Left renal pelvis (tissue), 4 donors: ENCODE results near the gene EFS. TPM values are rescaled to one million over a fixed set of nuclear protein-coding genes. Genes with fewer than 3 reads are reported as not detected.

Experiments used
- DNase-seq, 4 donors: peaks; one replicate each; pipeline ENCODE4 v3.0.0-alpha.2; 2013; ENCODE audit warnings: low read depth in 4 of 4, low spot score in 3 of 4
- polyA plus RNA-seq, 4 donors: library from polyadenylated mRNA; unstranded; fragments of 120-200 nt; gene quantifications; one replicate each; pipeline ENCODE4 v1.2.1, GENCODE V29; 2013; ENCODE audit not compliant: insufficient read length in 4 of 4

The EFS gene
- polyA plus RNA-seq, 4 donors: 35.4 to 66.8 (median 46.1) TPM

DNA sequence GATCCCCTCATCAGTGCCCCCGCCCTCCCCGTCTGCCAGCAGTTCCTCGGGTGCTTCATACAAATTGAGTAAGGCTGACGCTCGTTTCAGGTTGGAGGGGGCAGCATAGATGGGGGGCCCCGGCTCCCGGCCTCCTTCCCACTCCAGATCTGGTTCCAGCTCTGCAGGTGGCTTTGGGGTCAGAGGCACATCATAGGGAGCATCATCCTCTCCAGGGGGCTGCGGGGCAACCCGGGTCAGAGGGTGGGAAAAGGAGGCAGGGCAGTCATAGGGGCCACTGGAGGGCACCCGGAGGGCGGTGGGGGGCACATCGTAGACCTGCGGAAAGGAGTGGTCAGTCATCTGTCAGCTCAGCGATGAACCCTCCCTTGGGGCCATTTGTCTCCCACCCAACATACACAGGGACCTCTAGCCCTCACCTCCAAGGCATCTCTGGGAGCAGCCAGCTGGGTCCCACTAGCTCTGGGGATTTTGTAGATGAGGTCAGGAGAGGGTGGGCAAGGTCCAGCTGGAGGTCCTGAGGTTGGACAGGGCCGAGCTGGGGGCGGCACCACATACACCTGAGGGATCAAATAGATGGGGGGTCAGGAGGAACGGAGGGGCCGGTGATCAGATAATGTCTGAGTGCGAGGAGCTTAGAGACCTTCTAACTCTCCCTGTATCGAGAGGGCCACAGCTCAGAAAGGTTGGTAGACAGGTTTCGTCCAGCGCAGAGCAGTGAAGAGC, 5.1 kb downstream of the EFS start:
- no peak for DNase-seq

DNA sequence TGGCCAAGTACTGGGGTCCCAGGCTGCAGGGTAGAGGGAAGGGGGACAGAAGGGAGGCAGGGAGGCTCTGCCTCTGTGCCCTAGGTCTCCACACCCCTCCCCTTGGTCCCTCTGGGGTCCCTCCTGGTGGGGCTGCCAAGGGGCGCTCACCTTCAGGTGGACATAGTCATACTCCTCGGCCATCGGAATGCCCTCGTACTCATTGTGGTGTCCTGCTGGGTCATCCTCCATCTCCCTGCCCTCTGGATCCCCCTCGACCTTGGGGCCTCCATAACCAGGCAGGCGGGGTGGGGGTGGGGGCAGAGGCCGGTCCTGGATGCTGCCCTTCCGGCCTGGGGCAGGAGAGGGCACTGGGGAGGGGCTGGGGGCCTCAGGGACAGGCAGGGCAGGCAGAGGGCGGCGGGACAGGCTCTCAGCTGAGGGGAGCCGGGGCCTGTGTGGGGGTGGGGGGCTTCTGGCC, 5.8 kb downstream of the EFS start:
- no peak for DNase-seq

DNA sequence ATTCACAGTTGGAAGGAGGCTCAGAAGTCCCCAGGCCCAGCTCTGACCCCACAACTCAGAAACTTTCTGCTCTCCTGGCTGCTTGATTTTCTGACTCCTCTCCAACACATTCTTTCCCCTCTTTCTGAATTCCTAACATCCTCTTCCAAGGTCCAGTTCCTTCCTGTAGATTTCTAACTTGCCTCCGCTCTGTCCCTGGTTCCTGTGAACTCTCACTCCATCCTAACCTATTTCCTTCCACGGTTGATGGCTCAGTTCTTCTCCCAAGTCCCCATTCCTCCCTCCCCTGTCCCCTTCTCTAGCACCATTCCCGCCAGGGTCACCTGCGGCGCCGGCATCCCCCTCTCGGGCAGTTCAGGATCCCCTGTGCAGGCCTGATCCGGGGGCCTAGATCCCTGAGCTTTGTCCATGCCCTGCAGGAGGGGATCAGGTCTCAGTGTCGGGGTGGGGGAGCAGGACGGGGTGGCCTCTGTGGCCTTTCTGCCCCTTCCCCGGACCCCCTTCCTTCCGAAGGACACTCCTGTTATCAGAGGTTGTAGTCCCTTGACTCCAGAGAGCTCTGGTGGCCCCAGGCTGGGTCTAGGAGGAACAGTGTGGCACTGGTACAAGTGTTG, 6.3 kb downstream of the EFS start:
- no peak for DNase-seq

DNA sequence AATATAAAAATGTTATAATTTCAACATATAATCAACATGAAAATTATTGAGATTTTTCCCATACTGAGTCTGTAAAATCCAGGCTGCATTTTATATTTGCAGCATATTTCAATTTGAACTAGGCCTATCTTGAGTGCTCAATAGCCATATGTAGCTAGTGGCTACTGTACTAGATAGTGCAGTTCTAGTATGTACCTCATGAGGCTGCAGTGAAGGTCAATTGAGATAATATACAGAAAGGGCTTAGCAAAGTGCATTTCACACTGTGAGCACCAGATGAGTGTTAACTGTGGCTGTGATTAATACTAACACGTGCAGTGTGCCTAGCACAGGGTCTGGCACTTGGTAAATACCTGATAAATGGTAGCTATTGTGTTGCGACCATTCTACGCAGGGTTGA, 6.9 kb downstream of the EFS start:
- no peak for DNase-seq

DNA sequence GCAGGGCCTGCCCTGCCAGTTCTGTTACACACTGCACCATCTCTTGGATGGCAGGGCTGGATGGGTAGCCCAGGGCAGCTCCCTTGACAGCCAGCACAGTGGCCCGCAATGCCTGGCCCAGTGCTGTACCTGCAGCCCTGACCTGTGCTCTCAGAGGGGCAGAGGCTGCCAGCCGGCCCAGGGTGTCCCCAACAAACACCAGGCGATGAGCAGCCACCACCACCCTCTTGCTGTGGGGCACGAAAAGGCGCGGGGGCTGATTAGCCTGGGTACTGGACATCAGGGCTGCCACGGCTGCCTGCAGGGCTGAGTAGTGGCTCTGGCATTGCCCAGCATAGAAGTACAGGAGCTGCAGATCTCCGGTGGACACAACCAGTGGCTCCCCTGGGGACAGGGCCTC, 7.7 kb downstream of the EFS start:
- DNase-seq: no peak

DNA sequence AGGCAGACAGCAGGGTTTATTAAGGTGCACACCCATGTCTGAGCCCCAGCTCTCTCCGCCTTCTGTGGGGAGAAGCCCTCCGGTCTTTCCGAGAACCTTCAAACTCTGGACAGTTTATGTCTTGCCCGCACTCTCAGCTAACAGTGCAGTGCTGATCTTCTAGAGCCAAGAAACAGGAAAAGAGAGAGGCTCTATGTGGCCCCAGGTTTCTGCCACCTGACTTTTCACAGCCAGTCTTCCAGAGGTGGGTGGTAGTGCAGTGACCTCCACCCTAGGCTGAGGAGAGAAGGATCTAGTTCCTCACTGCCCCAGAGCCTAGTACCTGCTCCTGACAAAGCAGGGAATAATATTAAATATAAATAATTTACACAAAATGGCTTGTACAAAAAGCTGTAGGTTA, 8.3 kb downstream of the EFS start:
- no peak for DNase-seq

DNA sequence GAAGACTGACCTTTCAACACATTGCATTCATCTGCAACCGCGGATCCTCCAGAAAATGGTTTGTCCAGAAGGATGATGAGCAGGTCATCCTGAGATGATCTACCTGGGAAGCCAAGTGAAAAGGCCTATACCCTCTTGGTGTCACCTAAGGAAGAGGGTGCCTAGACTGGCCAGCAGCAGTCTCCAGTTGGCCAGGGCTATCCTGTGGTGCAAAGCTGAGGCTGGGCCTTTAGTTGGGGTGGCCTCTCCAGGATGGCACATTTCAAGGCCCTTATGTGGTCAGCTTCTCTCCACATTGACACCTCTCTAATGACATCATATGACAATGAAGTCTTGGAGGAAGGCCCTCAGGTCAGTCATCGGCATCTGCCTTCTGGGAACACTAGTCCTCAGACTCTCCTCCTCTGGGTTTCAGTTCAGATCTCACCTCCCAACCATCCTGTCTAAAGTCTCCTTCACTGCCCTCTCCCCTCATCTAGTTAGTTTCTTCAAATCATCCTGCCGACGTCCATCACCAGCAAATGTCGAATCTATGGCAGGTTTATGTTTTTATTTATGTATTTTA, 9.0 kb downstream of the EFS start:
- DNase-seq: no peak

DNA sequence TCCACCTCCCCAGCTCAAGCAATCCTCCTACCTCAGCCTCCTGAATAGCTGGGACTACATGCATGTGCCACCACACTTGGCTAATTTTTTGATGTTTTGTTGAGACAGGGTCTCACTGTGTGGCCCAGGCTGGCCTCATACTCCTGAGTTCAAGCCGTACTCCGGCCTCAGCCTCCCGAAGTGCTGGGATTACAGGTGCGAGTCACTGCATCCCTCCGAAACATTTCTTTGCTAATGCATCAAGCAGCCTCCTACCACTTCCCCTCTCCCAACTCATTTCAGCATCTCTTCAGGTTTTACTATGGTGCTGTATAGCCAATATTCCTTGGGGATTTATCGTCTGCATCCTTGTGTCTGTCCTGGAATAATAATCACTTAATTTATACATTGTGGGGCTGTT, 10.0 kb downstream of the EFS start:
- no peak for DNase-seq

DNA sequence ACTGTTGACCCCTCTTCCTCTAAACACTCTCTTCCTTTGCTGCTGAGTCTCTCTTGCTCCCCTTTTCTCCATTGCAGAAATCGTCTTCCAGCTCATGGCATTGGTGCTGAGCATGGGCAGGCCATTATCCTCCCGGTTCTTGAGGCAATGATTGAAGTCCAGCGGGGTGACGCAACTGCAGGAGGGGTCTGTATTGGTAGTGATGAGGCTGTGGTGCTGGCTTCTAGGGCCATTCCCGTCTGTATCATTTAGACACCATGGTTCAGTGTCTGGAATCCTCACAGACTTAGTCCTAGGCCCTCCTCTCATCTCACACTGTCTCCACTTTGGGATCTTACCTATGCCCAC, 11.6 kb downstream of the EFS start:
- DNase-seq: no peak

DNA sequence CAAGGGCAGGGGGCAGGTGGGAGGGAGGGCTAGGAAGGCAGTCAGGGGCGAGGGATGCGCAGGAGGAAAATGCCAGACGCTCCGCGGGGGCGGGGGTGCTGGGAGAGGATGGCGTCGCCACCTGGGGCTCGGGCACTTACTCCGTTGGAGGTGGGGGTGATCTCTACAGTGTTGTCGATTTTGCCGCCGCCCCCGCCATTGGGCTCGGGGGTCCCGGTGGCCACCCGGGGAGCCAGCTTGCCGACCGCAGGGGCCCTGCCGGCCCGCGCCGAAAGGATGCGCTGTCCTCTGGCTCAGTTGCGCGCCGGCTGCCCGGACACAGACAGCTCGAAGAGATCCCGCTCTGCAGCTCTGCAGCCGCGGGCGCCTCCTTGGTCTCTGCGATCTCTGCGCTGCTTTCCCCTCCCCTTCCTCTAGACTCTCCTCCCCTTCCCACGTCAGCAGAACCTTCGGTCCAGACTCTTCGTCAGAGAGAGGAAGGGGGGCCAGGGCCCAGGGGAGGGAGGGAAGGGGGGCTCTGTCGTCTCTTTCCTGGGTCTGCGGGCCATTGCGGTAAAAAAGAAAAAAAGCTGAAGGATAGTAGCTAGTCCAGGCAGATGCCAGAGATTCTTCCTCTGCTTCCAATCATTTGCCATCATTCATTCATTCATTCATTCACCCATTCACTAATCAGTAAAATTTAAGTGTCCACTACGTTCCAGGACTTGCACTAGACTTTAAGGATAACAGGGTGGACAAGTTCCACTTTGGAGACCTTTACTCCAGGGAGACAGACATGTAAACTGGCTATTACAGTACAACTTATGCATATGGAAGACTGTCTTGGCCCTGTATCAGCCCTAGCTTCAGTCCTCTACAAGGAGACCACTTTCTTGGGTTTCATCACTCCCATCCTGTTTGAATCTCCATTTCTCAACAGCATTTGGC, 12.2 kb downstream of the EFS start, which contains the start of gene SLC22A17:
TSS of gene SLC22A17 (minus strand) at position 382 of the 927 bp plus-strand sequence.
- DNase-seq: peak; percentile 74 to 82 (median 80)

DNA sequence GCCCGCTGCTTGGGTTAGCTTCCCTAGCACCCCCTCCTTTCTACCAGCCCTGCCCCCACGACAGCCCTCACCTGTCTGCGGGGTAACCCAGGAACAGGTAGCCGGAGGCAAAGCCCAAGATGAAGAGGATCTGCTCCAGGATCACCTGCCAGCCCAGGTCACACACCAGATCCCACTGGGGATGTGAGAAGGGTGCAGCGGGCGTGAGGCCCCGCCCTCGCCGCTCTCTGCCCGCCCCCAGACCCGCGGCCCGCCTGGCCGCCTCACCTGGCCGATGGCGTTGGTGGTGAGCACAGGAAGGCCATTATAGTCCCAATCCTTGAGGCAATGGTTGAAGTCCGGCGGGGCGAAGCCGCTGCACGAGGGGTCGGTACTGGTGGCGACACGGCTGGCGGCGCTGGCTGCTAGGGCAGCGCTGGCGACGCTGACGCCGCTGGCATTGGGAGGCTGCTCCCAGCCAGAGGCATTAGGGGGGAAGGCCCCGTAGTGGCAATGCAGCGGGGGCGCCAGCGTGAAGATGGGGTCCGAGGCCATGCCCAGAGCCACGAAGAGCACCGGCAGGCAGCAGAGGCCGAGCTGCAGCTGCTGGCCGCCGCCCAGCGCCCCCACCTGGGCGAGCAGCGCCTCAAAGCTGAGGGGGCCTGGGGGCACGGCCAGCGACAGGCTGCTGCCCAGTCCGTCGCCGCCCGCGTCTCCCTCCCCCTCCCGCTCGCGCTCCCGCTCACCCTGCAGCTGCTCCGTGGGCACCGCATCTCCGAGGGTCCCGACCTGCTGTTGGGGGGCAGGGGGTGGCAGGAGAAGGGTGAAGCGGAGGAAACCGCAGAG, 13.1 kb downstream of the EFS start:
- peak in 2 of 4 donors; percentile 8 to 18 for DNase-seq

DNA sequence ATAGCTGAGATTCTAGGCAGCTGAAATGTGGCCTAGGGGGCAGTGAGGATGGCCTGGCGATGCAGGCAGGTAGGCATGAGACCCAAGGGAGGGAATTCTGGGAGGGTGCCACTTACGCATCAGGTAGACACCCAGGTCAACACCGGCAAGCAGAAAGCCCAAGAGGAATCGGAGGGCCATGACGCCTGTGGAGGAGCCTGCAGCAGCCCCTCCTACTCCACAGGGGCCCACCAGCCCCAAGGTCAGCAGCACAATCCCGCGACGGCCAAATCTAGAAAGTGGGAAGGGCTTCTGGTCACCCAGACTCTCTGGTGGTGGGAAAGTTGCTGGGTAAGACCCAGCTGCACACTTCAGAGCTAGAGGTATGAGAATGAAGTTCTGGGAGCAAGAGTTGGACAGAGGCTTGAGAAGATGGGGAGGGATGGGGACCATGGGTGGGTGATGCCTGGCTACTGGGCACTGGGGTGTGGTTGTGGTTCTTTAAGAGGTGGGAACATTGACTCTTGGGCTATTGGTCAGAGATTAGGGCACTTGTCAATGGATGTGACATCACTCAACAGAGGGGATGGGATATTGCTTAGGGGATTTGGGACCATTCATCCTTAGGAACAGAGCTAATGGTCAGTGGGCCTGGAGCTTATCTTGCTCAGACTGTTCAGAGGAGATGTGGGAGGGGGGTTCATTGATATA, 15.7 kb downstream of the EFS start:
- DNase-seq: no peak

DNA sequence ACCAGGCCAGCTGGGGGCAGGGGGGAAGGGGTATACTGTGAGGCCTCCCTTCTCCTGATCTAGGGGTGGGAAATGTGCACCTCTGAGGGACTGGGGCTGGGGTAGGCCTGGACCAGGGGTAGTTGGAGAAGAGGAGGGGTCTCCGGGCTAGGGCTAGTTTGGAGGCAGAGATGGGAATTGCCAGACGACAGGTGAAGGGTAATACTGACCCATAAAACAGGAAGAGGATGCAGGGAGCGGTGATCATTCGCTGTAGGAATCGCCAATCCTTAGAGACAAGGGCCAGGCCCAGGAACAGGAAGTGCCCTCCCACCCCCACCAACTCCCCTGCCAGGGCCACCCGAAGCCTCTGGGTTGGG, 16.7 kb downstream of the EFS start:
- no peak for DNase-seq

DNA sequence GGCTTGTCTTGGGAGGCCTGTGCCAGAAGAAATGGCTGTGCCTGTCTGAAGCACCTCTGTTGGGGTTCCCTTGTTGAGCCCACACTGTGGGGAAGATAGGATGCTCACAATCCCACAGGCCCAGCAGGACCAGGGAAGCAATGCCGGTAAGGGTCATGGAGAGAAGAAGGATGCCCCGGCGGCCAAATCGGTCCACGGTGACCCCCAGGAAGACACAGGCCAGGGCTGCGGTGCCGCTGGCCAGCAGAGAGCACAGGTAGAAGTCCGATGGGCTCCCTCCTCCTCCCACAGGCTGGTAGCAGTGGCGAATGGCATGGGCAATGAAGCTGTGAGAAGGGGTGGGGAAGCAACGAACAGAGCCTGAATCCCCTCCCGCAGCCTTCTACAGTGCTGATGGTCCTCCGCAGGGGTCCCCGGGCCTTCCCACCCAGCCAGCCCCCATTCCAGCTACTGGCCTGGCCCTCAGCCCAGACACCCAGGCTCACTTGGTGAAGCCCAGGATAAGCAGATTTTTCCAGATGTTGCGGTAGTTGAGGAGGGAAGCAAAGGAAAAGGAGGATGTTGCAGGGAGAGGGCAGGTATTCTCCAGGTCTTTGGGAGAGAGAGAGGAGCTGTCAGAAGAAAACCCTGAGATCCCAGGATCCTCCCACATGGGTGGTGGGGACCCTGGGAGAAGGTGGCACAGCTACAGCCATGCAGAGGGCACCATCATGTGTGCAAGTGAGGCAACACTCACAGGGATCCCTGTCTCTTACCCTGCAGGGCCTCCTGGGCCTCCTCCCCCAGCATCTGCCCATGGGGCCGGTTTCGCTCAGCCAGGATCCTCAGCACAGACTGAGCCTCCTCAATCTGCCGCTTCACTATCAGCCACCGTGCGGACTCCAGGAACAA, 17.3 kb downstream of the EFS start:
- no peak for DNase-seq

DNA sequence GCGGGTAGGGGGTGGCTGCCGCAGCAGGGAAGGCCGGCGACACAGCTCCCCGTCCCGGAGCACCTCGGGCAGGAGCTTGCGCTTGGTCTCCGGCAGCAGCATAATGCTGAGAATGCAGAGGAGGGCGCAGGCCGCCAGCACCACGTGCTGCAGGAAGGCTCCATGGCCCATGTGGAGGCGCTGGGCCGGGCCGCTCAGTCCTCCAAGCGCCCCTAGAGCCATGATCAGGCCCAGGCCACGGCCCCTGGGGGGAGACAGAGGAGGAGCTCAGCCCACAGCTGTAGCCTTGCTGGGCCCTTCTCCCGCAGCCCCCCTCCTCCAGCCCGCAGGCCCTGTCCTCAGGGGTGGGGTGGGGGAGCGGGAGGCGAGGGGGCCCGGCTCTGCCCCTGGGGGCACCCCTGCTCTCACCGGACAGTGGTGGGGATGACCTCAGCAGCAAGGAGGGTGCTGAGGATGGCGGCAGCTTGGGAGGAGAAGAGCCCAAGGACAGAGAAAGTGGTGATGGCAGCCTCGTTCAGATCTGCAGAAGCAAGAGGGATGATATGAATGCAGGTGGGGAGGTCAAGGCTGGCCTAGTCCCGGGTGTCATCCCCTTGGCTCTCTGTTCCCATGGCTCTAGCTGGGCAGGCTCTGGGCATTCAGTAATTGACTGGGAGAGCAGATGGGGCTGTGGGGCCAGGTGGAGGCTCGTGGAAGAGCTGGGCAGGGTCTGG, 18.1 kb downstream of the EFS start:
- no peak for DNase-seq

DNA sequence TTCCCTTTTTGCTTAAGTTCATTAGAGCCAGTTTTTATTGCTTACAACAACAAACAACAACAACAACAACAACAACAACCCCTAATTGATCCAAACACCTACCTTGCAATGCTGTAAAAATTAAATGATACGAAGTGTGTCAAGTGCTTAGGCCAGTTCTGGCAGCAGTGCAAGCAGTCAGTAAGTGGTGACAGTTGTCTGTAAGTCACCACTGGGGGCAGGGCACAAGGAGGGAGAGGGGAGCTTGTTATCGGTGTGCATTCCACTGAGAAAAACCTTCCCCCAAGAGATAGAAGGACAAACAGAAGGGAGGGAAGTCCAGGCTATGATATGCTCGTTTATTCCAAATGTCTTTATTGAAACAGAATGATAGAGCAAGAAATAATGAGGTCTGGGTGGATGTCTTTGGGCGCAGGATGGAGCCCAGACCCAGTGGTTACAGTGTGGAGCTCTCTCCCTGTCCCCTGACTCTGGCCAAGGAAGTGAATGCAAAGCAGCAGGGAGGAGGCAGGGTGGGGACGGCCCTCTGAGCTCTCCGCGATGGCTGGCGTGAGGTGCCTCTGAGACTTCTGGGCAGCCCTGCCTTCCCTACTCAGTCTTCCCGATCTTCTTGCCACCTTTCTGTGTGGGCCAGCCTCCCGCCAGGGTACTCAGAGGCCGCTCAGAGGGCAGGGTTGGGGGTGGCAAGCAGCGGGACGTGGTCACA, 18.8 kb downstream of the EFS start:
- DNase-seq: no peak

DNA sequence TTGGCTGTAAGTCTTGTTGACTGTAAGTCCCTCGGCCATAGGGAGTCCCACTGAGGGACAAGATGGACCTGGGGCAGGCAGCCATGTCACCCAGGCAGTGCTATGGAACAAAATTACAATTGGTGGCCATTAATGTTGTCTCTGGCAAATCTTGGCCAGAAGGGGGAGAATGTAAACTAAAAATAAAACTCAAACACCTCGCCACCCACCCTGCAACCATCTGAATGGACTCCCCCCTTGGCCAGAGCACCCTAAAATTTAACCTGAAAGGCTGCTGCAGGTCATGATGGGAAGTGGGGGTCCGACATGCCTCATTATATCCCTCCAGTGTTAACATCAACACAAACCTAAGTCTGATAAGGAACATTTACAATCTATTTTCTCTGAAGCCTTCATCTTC, 20.5 kb downstream of the EFS start:
- DNase-seq: no peak
